HG03045 (cell line): Measurements from ENCODE around the gene INMT.

Source experiments
- ATAC-seq: cut with Tn5 transposase; IDR thresholded peaks from one replicate; pipeline ENCODE4 v1.9.1; 2021; ENCODE audit warnings: mild to moderate bottlenecking, moderate library complexity; ENCODE audit not compliant: unreplicated experiment

The INMT gene

GRCh38 chr7:30779574-30779973, 27.6 kb downstream of the INMT start:
- no peak for ATAC-seq

GRCh38 chr7:30780941-30781340, 29.0 kb downstream of the INMT start:
- no peak for ATAC-seq

GRCh38 chr7:30782690-30783089, 30.8 kb downstream of the INMT start:
- ATAC-seq: no peak

- ATAC-seq: no peak
Observed at GRCh38 chr7:30785786-30786185, 33.9 kb downstream of the INMT start.

GRCh38 chr7:30787486-30787885, 35.6 kb downstream of the INMT start:
- ATAC-seq: no peak

- no peak for ATAC-seq
Observed at GRCh38 chr7:30788640-30789333, 36.9 kb downstream of the INMT start.

GRCh38 chr7:30789334-30789711, 37.4 kb downstream of the INMT start:
- no peak for ATAC-seq

- no peak for ATAC-seq
Observed at GRCh38 chr7:30790356-30790755, 38.4 kb downstream of the INMT start.

- ATAC-seq: no peak
Observed at GRCh38 chr7:30791114-30791513, 39.2 kb downstream of the INMT start.

- no peak for ATAC-seq
Observed at GRCh38 chr7:30795161-30795948, 43.4 kb downstream of the INMT start.

GRCh38 chr7:30796105-30796869, 44.4 kb downstream of the INMT start:
- ATAC-seq: no peak

- ATAC-seq: no peak
Observed at GRCh38 chr7:30797176-30798040, 45.5 kb downstream of the INMT start.

GRCh38 chr7:30799206-30799975, 47.5 kb downstream of the INMT start:
- ATAC-seq: peak; percentile 65

- ATAC-seq: no peak
Observed at GRCh38 chr7:30799976-30800661, 48.2 kb downstream of the INMT start.

GRCh38 chr7:30800785-30801252, 48.9 kb downstream of the INMT start:
- ATAC-seq: no peak

GRCh38 chr7:30802812-30803211, 50.9 kb downstream of the INMT start:
- no peak for ATAC-seq

GRCh38 chr7:30804078-30804661, 52.2 kb downstream of the INMT start:
- no peak for ATAC-seq

GRCh38 chr7:30805081-30805691, 53.3 kb downstream of the INMT start:
- ATAC-seq: no peak
